MV-4-11 (cell line): ENCODE measurements around the gene DLST.

Experiments
- DNase-seq: peaks from one replicate; lab custom pipeline; 2025; lab: John Stamatoyannopoulos, UW

The DLST gene

DNA sequence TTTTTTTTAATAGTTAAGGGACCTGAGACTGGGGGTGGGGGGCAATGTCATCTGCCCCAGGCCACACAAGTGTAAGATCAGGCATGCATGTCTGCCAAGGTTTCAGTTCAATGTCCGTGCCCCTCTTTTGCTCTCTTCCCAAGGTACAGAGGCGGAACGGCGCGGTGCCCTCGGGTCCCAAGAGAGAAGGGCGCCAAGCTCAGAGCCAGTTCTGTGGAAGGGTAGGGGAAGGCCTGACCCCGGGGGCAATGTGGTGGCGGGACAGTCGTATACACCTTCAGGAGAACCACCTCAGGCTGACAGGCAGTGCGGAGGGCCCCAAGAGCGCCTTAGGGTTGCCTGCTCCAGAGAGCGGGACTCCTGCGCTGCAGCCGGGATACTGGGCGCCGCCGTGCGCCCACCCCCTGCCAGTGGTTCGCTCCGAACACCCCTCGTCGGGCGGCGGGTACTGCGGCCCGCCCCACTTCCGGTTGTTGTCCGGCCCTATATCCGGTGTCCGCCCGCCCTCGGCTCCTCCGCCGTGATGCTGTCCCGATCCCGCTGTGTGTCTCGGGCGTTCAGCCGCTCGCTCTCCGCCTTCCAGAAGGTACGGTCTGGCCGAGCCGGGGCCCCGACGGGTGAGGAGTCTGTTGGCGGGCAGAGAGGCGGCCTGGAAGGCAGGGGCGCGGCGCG is at the start of gene DLST:
TSS of gene DLST (plus strand) at position 486 of the 672 bp plus-strand sequence. CDS start at position 524, 38 bp downstream.
- DNase-seq, result peak; percentile 78

DNA sequence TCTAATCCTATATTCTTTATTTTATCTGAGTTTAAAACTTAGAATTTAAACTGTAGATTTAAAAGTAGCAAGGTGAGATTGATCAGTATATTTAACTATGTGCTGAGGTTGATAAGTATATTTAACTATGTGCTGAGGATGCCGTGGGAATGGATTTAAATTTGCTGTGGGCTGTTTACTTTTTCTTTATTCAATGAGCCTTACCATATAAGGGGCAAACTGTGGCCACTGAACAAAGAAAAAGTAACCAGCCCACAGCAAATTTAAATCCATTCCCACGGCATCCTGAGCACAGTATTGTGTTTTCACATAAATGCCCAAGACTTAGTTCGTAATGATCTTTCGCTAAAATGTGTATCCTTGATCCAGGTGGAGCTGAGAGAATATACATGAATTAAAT is 48.9 kb upstream of the DLST start:
- DNase-seq, result no peak

DNA sequence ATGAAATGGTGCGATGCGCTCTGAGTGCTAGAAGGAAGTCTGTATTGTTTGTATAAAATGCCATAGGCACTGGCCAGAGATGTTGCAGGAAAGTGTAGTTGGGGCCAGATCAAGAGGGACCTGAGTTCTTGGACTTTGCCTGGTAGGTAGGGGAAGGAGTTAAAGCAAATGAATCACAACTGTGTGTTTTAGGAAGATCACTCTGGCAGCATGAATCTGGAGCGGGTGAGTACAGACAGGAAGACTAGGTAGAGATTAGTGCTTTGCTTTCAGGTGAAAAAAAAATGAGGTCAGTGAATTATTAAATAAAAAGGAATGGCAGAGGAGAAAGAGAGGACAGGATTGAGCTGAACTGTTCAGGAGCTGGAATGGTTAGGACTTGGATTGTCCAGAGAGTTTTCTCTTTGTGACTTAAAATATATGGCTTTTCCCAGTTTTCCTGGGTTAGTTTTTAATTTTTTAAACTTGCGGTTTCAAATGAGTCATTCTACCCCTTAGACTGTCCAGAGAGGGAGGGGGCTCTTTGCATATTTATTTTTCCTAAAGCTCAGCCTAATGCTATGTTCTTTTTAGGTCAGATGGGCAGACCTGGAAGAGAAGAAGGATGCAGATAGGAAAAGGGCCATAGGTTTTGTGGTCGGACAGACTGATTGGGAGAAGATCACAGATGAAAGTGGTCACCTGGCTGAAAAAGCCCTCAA is 46.9 kb upstream of the DLST start:
- DNase-seq, result no peak

DNA sequence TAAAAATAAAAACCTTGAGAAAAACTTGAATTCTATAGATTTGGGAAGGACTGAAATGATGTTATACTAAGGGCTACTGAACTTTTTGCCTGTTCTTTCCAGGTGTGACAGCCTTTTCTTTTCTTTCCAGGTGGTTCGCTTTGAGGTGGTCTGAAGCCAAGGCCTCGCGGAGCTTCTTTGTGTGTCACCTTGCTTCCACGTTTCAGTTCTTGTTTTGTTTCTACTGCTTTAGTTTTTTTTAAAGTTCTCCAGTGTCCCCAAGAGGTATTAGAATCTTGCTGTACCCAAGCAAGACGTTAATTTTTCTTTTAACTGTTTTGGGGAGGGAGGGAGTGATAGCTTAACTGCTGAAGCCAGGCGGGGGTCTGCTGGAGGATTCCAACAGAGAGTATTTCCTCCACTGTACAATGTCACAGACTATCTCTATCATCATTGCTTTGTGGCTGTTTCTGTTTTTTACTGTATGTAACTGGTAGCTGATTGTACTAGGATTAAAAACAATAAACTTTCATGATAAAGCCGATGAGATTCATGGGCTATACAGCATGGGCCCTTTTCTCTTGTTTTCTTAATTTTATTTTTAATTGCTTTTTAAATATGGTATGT is 46.0 kb upstream of the DLST start:
- DNase-seq, result no peak

DNA sequence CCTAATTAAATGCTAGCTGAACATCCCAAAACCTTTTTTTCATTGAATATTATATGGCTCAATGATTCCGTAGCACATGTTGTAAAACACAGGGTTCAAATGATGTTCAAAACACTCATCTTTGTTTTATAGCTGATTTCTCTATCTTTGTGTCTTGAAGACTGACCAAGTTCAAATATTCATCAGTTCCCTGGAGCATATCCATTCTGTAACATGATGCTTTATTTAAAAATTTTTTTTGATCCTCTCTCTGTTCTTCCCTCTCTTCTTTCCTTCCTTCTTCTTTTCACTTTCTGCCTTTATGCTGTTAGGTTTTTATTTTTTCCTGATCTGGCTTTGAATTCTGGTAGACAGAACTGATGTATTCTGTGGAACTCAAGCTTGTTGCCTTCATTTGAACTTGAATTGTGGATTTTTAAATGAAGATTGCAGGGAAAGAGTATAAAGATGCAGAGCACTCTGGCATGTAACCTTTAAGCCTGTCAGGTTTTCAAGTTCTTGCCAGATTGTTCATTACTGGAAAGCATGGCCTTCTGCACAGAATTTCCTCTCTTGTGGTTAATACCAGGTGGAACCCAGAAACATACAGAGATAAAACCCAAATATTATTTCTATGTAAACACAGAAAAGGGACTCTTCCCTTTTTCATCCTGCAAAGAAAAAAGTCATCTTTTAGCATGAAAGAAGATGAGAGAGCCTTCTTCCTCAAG is 45.3 kb upstream of the DLST start:
- DNase-seq, result no peak

DNA sequence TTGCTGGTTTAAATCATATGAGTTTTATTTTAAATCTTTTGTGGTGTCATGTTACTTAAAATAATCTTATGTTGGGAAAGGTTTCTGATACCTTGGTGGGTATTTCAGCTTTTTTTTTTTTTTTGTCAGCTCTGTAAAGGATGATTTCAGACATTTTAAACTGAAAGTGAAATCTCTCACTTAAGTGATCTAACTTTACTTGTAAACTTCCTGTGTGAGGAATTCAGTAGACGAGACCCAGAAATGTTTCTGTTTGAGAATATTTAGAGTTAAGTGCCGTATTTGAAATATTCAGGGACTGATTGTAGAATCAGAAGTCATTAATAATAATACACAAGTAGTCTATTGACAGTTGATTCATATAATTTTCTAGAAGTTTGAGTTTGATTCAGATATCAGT is 43.5 kb upstream of the DLST start:
- no peak for DNase-seq

DNA sequence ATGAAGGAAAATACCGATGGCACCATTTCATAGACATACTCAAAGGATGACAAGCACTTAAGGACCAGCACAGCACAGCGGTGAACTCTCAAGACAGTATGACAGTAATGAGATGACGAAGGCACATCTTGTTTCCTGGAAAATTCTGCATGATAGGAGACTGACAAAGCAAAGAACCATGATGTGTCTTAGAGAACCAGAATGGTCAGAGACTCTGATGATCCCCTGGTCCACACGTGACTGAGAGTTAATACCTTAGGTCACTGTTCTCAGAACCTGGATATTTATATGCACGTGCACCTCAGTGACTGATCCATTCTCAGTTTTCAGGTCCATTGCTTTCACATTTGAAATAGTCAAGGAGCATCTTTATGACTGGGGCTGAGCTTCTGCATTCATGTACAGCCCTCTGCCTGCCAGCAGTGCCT is 41.1 kb upstream of the DLST start:
- DNase-seq, result no peak

DNA sequence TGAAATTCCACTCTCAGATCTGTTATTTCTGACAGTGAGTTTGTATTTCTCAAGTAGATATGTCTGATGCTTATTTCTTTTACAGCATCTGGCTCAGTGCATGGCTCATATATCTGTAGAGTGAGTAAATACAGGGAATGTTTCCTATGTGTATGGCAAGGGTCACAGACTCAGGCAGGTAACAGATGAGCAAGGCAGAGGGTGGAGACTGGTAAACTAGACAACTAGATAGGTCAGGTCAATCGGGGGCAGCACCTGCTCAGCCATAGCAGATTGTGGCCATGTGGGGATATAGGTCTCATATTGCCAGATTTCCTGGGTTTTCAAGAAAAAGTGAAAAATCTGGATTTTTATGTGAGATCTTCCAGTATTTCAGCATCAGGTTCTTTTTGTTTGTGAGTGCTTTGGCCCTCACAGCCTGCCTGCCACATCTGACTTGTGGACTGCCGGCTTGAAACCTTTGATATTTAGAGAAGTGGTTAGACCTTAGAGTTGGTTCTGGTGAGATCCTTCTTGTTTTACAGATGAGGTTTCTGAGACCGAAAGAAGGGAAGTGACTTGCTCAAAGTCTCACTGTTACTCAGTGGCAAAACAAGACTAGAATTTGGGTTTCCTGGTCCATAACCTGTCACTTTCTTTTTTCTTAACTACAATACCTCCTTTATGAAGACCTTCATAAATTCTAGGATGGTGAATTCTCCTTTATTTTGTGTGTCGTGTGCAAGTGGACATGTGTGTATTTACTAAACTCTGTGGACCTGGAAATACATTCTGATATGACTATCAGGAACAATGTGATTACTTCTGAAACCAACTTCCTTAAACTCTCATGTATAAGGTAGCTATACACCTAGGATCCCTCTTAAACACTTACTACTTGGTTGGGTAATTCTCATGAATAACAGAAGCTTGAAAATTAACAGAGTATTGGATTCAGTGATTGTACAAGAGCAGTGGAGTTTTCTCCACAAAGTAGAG is 40.2 kb upstream of the DLST start:
- DNase-seq, result peak; percentile 91

DNA sequence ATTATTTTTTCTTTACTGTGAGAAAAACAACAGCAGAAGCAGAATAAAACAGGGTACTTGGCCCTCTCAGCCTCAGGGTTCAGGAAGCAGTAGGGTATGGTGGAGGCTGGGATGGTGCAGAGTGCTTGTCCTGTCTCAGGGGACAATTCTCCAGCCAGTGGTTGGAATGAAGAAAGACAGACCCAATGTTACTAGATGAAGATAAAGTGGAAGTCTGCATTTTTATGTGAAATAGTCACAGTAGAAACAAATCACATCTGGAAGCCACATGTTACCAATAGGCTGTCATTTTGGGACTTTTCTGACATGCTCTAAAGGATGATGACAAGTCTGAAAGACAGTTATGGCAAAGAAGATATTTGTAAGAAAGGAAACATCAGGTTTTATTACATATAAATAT is 38.1 kb upstream of the DLST start:
- DNase-seq, result no peak

DNA sequence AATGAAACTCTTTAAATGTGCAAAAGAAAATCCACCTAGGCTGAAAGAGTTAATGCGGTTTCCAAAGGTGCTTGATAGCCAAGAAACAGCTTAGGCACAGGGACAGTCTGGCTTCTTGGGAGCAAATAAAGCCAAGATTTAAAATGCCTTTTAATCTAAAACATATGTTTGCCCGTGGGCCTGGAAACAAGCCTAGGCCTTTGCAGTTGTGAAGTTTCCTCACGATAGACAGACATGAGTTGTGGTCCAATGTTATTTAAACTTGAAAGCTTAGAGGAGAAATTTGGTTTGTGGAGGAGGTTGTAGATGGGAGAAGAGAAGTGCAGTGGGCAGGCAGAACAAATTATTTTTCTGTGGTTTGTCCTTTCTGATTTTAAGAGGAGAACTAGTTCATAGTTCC is 35.5 kb upstream of the DLST start:
- DNase-seq, result no peak

DNA sequence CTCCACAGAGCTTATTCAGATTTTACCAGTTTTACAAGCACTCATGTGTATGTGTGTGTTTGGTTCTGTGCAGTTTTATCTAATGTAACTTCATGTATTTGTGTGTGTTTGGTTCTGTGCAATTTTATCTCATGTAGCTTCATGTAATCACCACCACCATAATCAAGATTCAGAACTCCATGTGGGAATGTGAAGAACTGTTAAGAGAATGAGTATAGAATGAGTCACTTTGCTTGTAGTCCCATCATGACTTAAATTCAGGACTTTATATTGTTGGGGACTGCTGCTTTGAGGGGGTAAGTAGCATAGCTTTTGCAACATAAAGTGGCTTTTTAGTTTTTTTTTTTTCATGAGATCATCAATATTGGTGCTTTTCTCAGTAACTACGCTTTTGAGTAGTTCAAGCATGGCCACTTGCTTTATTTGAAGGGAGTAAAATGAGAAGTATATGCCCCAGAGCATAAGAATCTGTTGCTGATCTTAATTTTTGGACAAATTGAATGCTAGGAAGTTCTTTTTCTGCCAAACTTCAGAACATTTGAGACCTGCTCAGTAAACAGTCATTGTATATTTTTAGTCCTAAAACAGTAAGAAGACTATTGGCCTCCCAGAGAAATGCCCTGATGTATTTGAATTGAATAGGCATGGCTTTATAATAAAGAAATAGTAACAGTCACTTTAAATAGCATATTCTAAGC is 34.6 kb upstream of the DLST start:
- peak; percentile 5 for DNase-seq

DNA sequence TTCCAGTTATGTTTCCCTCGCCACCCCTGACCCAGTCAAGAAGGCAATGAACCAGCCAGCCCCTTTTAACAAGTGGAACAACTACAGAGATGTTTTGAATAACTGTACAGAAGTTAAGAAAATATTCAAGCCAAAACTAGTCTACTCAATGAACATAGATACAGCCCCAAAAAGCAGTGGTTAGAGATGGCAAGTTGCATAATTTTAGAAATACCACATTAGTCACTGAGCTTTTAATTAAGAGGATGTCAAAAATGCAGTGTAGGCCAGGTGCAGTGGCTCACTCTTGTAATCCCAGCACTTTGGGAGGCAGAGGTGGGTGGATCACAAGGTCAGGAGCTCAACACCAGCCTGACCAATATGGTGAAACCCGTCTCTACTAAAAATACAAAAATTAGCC is 32.9 kb upstream of the DLST start:
- peak; percentile 64 for DNase-seq

DNA sequence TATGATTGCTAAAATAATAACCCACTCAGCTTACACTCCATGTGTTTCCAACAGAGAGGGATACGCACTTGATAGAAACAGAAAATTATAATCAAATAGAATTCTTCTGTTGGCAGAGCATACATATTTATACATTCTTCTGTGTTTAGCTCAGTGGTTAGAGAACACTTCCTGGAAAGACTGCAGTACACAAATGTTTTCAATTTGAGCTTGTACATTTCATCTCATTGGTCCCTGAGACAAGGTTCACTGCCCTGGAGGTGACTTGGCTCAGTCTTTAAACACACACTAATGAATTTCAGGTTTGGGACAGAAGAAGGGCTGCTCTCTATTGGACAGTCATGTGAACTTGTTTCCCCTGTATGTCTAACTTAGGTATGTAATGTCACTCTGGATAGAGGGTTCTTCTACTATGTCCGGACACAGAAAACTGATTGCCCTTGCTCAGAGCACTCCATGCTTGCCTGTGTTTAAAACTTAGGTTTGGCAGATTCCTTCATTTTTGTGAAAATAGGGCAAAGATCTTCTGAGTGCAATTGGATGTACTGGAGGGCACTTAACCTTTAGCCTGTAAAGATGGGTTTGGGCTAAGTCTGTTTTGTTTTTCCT is 28.7 kb upstream of the DLST start:
- DNase-seq, result no peak

DNA sequence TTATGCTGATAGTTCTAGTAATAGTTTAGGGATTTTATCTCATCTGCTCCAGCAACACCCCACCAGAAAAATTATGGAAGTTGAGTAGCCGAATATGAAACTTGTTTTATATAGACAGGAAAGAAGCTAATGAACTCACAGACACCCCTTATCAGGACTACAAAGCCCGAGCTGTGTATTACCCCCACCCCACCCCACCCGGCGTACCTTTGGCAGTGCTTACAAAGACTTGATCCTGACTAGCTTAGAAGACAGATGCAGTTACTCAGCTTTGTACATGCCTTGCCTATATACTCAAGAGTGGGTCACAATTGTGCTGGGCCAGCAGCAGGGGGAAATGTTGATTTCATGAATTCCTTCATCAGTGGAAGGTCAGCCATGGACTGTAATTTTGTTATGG is 28.1 kb upstream of the DLST start:
- no peak for DNase-seq

DNA sequence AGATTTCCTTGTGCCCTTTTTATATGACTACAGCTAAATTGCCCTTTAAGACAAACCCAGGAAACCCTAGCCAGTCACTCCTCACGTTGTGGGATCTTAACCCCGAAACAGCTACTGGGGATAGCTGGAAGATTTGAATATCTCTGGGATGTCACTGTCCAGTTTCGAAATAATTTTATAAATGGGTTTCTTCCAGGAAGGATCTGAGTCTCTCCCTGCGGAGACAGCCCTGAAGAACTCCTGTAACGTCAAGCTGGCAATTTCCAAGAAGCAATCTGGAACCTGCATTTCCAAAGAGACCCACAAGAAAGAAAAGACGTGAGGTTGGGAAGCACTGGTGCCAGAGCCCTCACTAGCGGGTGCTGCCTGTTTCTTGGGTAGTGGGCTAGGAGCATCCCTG is 26.7 kb upstream of the DLST start:
- no peak for DNase-seq

DNA sequence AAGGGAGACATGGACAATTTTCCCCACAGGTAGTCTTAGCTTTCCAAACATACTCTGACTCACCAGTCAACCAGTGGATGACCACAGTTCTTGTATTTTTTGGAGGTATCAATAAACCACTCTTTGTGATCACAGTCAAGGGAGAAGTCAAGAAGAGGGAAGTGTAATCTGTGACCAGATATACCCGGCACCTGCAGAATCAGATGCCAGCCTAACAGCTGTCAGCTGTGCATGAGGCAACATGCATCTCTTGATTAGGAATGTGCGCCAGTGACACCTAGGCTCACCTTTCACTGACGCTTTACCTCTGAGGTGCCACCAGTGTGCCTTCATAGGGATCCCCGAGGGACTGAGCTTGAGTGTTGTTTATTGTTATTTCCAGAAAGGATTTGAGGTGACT is 25.8 kb upstream of the DLST start:
- no peak for DNase-seq

DNA sequence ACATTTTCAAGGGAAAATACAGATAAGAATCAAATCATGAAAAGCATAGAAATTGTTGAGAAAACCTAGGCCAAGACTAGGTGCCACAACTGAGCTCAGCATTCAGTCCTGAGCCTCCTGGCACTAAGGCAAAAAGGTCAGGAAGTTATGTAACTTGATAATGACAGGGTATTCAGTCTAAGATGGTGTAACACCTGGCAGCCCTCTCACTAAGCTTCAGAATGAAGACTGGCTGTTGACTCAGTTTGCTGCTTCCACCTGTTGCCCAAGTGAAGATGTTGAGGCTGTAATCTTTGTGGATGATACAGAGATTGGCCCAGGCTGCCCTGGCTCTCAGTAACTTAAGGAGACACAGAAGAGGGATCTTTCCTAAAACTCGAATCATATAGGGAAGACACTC is 25.4 kb upstream of the DLST start:
- DNase-seq, result no peak

DNA sequence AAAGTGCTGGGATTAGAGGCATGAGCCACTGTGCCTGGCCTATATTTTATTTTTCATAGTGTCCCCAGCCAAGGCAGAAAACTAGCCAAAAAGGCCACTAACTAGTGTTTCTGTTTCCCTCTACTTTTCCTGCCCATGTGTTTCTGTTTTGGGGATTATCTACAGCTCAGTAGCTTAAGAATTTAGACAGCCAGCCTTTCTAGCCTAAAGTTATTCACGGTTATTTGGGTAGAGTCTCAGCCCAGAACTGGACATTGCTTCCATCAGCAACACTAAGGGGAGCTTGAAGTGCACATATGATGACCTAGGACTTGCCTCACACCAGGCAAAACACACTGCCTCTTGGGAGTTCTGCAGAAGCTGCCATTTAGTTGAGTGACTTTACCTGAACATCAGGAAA is 23.7 kb upstream of the DLST start:
- DNase-seq, result no peak

DNA sequence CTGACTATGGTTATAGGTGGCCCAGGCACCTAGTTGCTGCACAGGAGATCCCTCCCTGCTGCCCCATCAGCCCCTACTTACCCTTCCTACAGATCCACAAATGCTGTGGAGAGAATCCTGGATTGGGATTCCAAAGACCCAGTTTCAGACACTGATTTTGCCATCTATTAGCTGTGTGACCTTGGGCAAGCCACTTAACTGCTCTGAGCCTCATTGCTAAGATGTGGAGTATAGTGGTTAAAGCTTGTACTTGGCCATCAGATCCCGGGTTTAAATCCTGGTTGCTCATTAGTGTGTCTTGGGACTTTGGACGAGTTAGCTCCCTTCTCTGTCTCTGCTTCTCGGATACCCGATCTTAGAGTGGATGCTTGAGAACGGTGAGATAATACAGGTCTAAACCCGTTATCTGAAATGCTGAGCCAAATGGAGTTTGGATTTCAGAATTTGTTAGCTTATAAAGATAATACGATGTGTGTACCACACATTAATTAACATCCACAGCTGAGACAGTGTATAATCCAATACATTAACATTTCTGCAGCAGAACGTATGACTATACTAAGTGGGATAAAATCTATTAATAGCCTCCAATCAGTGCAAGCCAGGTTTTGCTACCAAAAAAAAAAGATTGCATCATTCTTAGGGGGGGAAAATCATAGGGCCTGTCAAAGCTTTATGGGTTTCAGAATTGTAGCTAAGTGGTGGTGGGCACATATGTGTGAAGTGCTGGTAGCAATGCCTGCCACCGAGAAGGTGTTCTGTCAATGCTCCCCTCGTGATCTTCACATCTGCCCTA is 21.8 kb upstream of the DLST start:
- no peak for DNase-seq
